MV-4-11 (cell line): ENCODE results near the gene FBXO42.
A peak's percentile ranks its signal among the peaks of the same experiment; 100 is the strongest.
"Not testable (repeated sequence)": the region's sequence is repeated elsewhere in the genome, so short reads cannot be mapped to it uniquely, and the experiment has no call there.

Experiments
- DNase-seq: peaks from one replicate; lab custom pipeline; 2025; lab: John Stamatoyannopoulos, UW

The FBXO42 gene

DNA sequence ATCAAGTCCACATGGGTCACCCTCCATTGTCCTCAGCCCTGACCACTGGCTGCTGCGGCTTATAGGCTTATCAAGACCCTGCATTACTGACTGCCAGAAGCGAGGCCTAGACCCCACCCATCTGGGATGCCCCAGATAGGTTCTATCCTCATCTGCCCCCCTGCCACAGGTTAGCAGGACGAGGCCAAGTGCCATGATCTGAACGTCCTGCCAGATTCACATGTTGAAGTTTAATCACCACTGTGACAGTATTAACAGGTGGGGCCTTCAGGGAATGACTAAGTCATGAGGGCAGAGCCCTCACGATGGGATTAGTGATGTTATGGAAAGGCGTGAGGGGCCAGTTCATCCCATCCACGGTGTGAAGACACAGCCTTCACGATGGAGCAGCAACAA is 109.1 kb downstream of the FBXO42 start:
- DNase-seq: no peak

DNA sequence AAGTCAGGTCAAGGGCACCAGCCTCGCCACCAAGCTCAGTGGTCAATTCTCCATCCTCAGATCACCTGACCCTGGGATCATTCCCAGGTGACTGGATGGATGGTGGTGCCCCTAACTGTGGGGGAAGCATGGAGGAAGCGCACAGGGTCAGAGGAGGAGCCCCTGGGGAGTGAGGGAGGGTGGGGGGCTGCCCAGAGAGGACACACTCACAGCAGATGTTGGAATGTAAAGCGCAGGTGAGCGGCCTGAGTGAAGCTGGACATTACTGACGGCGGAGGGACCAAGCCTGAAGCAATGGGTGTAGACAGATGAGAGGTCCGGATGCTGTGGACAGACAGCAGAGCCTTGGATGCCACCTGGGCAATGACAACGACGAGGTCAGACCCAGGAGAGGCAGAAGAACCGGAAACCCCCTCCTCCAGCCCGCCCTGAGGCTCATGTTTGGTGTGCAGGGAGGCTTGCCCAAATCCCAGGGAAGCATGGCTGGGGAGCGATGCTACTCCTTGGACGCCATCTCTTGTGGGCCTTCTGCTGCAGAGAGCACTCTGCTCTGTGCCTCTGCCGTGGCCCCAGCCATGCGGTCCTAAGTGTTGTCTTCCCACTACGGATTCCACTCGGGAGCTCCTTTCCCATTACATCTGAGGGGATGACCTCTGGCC is 109.6 kb downstream of the FBXO42 start:
- no peak for DNase-seq

DNA sequence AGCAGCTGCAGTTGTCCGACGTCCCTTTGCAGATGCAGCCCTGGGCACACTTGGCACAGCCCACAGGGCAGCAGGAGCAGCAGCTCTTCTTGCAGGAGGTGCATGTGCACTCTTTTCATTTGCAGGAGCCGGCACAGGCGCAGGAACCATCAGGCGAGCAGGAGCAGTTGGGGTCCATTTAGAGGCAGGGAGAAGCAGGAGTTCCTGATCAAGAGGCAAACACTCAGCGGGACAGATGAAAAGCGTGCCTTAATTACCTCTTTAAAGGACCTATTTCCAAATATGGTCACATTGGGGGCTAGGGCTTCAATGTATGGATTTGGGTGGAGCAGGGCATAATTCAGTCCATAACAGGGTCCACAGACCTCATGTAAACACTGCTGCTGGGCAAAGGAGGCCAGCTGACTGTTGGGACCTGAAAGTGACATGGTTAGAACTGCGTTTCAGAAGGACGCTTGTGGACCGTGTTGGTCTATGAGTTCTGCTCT is 111.0 kb downstream of the FBXO42 start:
- no peak for DNase-seq

DNA sequence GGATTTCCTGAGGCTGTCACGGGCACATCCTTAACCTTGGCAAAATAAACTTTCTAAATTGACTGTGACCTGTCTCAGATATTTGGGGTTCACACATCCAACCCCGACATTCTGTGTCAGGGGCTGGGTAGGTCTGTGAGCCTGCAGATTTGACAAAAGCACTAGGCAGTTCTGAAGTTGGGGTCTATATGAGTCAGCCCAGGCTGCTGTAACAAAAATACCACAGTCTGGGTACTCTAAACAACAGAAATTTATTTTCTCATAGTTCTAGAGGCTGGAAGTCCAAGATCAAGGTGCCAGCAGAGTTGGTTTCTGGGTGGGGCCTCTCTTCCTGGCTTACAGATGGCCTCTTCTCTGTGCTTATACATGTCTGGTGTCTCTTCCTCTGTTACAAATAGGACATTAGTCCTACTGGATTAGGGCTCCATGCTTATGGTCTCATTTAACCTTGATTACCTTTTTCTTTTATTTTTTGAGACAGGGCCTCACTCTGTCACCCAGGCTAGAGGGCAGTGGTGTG is 112.2 kb downstream of the FBXO42 start:
- DNase-seq: no peak

DNA sequence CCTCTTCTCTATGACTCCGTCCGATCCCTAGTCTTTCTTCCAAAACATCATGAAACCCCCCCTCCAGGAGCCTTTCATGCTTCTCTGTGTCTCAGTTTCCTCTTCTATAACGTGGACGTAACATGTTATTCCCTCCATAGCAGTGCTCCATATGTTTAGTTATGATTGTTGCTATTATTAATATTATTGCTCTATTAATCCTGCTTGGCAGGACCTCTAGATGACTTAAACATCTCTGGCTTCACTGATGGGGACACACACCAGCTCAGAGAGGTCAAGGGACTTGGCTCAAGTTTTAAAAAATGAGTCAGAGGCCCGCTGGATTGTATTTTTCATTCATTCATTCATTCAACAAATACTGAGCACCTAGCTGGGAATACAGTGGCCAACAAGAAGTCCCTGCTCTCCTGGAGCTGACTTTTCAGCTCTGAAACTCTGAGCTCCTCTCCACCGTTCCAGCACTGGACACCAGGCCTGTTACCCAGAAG is 114.9 kb downstream of the FBXO42 start:
- no peak for DNase-seq

DNA sequence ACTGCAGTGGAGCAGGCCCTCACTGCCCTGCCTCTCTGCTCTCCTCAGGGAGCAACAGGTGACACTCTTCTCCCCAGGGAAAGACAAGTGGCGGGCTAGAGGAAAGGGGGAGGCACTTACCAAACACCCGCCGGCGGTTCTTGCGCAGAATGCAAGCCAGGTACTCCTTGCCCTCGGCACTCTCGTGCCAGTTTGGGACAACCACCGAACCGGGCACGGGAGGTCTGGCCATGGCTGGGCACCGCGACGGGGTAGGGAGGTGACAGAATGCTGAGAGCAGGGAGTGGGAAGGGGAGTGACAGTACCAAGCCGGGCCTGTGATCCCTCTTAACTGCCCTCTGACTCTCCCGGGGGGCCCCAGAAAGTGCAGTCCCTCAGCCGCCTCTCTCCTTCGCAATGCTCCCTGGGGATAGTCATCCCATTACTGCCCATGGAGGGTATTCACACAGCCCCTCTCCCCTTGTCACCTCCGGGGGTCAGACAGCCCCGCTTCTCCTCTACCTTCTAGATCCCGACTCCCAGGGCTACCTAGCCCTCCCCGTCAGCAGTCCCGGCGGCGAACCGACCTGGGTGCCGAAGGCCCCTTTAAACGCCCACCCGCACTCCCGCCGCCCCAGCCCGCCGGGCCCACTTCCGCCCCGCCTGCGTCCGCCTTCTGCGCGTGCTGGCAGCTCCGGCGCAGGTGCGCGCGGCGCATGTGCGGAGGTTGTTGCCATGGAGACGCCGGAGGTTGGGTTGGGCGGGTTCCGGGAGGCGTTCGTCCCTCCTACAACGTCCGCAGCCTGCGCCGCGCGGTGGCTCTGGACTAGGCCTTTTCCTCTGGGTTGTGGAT is 115.6 kb downstream of the FBXO42 start, which contains the start of gene CPLANE2:
CPLANE2 (minus strand) TSS at position 673 of the 832 bp plus-strand sequence; CDS start at position 232, 441 bp downstream.
- DNase-seq: peak; percentile 78

DNA sequence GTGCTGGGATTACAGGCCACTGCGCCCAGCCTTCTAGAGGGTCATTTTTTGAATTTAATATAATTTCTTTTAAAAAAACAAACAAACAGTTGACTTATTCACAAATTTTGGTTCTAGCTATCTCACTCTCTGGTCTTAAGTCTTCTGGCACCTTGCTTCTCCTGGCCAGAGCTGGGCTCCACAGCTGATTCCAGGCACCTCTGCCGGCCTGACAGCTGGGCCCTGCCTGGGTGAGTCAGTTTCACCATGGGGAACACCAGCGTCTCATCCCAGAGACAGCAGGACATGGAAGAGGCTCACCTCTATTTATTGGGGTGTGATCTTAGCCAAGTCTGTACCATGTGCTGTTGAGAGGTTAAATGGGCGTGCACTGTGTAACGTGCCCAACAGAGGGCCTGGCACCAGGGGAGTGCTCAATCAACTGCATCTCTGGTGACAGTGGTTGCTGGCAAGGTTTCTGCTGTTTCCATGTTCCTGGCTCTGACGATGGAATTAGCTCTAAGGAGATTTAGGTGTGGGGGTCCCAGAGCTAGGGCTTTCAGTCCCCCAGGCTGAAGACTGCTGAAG is 116.3 kb downstream of the FBXO42 start:
- DNase-seq: peak; percentile 44

DNA sequence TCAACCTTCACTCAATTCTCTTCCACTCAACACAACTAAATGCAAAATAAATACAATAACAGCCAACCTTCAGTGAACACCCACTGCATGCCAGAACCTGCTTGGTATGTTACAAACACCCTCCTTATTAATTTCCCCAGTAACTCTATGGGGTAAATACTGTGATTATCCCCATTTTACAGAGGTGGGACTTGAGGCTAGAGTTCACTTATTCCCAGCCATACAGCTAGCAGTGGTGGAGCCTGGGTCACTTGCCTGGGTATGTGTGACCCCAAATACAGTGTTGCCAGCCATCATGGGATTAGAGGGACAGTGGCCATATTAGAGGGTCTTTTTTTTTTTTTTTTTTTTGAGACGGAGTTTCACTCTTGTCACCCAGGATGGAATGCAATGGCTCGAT is 116.9 kb downstream of the FBXO42 start:
- DNase-seq: no peak

DNA sequence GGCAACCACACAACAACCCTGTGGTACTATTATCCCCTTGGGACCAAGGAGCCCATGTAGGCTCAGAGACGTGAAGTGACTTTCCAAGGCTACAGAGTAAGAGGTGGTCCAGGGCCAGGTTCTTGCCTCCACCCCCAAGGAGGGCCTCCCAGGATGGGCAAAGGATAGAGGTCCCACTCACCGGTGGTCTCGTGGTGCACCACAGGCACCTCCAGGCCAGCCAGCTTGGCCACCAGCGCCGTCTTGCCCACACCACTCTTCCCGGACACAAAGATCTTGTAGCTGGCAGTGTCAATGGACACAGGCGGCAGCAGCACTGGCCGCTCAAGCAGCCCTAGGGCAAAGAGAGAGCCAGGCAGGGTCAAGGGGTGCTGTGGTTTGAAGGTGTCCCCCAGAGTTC is 118.8 kb downstream of the FBXO42 start:
- no peak for DNase-seq

DNA sequence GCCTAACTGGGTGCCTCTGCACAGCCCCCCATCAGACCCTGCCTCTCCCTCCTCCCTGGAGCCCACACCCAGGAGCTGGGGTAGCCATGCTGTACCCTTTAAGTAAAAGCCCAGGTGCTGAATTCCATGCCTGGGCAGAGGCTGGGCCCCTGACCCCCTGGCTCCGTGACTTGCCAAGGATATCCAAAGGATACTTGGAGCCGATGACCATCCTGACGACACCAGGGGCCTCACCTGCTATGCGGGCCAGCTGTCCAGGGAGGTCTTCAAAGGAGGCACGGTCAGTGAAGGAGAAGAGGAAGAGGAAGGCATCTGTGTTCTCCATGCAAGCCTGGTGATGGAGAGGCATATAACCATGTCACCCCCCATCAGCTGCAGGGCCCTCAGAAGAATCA is 120.0 kb downstream of the FBXO42 start:
- no peak for DNase-seq

DNA sequence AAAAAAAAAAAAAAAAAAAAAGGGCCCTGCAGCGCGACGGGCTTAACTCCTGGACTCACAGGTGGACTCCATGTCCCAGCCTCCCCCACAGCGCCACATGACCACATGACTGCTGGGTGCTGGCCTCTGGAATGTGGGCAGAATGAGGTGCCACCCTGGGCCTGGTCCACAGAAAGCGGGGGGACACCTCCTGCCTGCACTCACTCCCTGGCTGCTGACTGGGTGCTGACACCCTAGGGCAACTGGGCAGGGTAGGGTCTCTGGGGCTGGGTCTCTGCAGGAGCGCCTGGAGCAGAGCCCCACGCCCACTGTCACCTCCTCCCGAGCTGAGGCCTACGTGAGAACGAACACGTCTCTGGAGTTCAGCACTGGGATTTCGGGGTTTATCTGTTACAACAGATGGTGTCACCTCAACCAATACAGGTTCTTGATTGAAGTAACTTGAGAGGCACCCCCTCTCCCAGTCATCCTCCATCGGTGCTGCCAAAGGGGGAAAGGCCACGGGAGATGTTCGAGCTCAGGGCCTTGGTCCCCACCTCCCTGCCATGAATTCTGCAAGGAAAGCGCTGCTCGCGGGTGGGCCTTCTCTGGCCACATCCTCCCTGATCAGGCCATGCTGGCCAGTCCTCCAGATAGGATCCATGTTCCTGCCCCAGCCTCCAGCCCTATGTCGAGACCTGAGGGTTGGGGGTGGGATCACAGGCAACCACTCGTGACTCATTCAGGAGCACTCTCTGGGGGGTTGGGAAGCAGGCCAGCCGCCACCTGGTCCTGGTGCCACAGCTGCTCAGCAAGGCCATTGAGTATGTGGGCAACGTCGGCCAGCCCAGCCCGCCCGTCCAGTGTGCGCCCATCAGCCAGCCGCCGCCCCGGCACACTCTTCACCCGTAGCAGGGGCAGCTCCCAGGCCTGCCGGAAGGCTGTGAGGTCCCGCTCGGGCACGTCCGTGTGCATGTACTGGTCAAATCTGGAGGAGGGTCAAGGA is 120.7 kb downstream of the FBXO42 start:
- no peak for DNase-seq

DNA sequence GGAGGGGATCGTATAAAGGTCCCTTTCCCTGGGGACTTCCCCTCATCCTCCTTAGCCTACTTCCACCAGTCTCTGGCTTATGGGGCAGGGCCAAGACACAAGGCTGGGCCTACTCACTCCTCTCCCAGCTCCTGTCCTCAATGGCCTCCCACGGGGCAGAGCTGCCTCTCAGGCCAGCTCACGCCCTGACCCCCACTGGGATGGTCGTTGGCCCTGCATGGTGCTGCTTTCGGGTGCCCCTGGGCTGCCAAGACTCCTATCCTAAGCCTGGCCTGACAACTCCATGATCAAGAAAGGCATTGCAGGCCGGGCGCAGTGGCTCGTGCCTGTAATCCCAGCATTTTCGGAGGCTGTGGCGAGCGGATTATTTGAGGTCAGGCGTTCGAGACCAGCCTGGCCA is 121.5 kb downstream of the FBXO42 start:
- no peak for DNase-seq

DNA sequence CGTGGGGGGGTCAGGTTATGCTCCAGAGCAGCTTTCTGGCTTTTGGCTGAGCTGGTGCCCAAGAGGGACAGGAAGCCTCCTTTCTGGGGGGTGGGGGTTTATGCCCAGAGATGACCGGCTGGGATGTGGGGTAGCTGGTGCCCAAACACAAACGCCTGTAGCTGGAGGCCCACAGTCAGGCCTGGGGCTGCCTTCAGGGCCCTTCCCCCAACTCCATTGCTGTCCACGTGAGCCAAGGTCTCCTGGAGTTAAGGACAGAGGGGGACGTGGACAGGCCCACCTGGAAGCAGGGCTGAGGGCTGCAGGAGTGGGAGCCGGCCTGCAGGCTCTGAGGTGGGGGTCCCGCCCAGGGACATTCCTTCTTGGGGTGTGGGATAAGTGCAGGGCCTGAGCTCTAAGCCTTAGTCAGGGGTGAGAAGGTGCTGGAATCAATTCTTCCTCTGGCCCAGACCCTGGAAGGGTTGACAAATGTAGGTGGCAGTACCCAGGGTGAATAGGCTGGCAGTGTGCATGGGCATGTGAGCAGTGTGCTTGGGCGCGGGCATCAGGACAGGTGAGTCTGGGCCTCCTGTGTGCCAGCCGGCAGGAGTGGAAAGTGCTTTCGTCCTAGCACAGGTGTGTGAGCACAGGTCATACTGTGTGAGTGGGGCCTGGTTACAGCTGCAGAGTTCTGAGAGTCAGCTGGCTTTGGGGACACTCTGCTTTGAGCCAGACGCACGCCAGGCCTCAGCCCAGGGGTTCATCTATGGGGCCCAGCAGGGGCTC is 122.1 kb downstream of the FBXO42 start:
- DNase-seq: no peak

DNA sequence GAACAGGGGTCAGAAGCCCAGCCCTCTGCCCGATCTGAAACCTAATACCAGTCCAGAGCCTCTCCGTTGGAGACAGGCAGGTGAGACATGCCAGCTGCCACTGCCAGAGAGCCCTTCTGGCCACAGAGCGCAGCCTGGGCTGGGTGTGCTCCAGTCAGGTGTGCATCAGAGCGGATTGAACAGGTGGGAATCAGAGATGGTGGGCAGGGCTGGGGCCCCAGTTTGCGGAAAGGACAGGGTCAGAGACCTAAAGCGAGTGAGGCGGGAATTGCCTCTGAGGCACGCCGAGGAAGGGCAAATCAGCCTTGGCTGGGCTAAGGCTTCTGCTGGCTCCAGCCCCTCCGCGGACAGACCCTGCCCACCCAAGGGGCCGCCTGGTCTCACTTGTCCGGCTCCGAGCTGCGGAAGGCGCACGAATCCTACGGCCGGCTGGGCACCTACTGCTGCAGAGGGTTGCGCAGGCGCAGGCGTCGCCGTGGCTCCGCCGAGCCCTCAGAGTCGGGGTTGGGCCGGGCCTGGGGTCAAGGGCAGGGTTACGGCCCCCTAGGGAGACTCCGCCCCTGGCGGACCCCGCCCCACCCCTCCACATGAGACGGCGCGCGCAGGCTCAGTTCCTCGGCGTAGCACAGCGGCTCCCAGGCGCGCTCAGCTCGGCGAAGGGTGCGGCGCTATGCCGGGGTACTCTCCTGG is 125.6 kb downstream of the FBXO42 start:
- no peak for DNase-seq

DNA sequence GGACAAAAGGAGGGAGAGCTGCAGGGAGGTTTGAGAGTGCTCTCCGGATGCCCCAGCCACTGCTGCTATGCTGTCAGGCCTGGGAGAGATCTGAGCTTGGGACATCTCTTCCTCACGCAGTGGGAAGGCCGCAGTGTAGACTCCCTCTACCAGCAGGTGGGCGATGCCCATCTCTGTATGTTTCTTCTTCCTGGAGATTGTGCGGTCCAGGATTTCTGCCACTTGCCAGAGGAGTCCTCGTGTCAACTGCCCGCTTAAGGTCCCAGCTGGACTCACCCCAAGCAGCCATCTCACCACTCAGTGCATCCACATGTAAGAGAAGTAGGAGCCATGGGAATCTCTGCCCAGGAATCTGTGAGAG is 126.2 kb downstream of the FBXO42 start:
- DNase-seq: no peak

DNA sequence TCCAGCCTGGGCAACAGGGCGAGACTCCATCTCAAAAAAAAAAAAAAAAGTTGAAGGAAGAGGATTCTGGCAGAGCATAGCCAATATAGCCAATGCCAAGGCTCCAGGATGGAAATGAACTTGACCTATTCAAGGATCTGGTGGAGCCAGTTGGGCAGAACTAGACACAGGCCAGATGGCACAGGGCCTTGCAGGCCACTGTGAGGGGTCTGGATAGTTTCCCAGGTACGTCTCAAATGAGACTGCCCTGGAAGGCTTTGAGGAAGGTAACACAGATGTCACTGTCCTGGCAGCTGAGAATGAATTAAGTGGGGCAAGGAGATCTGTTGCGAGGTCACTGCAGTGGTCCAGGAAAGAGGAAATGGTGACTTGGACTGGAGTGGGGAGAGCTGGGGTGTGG is 127.8 kb downstream of the FBXO42 start:
- peak; percentile 33 for DNase-seq

DNA sequence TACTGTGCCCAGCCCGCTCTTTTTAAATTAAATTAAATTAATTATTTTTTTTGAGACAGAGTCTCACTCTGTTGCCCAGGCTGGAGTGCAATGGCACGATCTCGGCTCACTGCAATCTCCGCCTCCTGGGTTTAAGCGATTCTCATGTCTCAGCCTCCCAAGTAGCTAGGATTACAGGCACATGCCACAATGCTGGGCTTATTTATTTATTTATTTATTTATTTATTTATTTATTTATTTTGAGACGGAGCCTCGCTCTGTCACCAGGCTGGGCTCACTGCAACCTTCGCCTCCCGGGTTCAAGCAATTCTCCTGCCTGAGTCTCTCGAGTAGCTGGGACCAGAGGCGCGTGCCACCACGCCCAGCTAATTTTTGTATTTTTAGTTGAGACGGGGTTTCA is 129.6 kb downstream of the FBXO42 start:
- not testable (repeated sequence) for DNase-seq

DNA sequence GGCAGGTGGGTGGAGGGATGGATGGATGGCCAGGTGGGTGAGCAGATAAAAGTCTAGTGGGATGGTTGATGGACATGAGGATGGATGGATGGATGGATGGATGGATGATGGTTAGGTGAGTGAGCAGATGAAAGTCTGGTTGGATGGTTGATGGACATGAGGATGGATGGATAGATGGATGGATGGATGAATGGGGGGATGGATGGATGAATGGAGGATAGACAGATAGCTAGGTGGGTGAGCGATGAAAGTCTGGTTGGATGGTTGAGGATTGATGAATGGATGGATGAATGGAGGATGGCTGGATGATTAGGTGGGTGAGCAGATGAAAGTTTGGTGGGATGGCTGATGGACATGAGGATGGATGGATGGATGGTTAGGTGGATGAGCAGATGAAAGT is 130.8 kb downstream of the FBXO42 start:
- no peak for DNase-seq

DNA sequence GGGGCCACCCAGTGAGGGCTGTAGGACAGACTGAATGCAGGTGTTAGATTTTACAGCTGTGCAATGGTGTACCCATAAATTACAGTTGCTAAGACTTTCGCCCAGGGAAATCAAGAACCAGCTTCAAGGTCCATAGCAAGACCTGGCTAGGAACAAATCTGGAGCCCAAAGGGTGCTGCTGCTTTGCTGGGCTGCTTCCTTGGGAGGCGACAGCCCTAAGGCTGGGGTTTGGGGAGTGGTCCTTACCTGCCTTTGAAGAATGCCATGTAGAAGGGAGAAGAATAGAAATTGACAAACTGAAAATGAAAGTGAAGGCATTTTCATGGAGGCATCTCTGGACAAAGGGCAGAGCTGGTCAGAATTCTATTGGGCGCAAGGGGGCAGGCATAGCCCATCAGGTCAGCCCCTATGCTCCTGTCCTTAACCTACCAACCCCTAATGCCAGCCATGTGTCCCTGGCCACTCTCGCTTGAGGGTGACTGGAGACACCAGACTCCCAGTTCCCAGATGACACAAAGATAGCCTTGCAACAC is 132.2 kb downstream of the FBXO42 start:
- no peak for DNase-seq

DNA sequence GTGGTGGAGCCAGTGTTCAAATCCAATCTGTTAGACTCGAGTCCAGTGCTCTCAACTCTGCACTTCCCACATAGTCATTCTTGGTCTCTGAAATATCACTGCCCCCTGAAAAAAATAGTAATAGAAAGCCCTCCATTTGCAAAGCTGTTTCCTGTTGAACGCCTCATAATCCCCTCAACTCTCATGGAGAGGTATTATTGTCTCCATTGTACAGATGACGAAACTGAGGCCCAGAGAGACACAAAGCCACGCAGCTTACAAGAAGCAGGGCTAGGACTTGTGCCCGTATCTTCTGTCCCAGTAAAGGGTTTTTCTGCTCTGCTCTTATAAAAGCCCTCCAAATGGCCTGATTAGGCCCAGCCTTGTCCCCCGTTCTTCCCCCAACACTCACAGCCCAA is 133.6 kb downstream of the FBXO42 start:
- DNase-seq: no peak
